NCI-H82 treated with DMSO at 0.1 percent for 48 hours (cell line): ENCODE results near the gene EPX.
A peak's percentile ranks its signal among the peaks of the same experiment; 100 is the strongest.

ENCODE experiments used
- DNase-seq: peaks from one replicate; lab custom pipeline; 2025; ENCODE audit not compliant: unreplicated experiment; lab: John Stamatoyannopoulos, UW

Gene EPX

DNA sequence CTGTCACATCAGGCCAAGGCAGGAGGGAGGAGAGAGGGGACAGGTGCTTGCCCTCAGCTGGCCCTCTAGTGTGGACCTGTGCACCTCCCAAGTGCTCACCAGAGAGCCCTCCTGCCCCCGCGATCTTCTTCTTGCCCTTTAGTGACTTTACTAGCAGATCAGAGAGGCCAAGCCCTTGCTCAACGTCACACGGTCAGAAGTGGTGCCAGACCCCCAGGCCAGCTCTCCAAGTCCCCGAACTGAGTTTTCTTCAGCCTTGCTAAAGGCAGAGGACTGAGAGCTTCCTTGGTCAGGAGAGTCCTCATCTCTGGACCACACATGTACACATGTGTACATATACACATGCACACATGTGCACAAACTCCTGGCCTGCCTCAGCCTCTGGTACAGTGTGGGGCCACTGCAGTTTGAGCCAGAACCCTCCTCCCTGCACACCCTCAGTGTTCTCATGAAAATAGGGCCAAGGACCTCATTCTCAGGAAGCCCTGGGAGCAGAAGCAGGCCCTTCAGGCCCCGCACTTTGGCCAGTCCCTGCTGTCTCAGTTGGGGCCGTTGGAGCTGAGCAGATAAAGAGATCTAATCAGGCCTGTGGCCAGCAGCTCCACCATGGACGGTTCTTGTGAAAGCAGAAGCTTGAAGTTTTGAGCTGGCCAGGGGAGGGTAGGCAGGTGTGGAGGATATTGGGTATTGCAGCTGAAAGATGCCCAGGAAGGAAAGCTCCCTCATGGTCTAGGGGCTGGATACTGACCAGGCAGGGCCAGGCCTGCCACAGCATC is 7.4 kb upstream of the EPX start:
- no peak for DNase-seq

DNA sequence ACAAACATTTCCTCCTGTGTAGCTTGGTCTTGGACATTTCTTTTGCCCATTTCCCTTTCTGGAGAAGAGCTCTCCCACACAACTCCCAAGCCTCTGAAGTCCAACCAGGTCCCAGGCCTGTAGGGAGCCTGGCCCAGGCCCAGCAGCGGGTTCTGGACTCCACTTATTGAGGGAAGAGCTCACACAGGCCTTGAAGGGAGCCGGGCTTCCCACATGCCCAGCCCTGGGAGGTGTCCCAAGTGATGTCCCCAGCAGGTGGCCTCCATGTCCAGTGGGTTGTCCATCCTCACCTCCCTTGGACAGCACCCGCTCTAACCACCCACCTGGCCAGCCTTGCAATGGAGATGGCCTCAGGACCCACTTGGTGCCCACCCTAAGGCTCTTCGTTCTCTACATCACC is 5.9 kb upstream of the EPX start:
- DNase-seq: no peak

DNA sequence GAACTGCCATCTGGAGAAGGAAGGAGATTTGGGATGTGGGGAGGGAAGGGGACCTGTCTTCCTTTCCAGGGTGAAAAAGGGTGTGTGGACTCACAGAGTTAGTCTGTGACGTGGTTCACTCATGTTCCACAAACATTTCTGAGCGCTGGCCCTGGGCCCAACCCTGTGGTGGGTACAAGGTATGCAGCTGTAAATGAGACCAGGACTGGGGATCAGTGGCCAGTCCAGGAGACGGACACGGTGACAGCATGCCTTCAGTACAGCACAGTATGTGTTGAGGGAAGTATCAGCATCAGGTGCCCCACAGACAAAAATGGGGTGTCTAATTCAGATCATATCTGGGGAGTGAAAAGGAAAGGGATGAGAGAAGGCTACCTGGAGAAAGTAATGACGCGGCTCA is 5.5 kb upstream of the EPX start:
- DNase-seq: no peak

DNA sequence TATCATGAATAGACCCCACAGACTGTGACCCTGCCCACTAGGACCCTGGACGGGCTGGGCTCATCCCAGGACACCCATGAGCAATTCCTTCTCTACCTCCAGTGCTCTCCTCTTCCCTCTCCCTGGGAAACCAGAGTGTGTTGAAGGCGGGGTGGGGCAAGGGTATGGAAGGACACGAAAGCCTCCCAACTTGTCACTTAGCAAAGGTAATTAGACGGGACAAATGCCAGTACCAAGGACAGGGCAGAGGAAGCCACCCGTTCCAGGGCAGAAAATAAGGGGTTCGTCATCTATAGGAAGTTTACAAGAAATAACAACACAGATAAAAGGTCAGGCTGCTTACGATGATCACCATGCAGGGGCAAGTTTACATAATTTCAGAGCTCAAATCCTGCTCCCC is 4.9 kb upstream of the EPX start:
- no peak for DNase-seq

DNA sequence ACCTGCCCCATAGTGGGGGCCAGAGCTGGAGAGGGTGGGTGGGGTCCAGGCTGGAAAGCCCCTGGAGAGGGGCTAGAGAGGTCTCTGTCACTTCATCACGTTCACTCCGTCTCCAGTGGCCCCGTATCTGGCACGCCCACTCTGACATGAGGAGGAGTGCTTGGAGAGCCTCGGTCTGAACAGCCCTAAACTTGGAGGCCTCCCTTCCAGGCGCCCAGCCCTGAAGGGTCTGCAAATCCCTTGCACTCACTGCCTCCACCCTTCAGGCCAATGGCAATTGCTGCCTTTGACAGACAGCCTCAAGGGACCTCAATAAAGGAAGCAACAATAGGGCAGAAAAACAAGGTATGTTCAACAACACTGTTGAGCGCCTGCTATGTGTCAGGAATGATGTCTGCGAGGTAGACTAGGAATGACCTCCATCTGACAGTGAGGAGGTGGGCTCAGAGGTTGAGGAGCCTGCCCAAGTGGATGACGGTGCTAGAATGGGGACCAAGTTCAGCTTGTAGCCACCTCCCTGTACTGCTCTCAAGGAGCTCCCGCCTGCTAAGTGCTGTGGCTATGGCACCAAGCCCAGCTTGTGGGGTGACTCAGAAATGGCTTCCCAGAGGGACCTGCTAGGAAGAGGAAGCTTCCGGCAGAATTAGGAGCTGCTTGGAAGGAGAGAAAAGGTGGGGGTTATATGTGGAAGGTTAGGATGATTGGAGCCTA is 2.9 kb upstream of the EPX start:
- DNase-seq: no peak

DNA sequence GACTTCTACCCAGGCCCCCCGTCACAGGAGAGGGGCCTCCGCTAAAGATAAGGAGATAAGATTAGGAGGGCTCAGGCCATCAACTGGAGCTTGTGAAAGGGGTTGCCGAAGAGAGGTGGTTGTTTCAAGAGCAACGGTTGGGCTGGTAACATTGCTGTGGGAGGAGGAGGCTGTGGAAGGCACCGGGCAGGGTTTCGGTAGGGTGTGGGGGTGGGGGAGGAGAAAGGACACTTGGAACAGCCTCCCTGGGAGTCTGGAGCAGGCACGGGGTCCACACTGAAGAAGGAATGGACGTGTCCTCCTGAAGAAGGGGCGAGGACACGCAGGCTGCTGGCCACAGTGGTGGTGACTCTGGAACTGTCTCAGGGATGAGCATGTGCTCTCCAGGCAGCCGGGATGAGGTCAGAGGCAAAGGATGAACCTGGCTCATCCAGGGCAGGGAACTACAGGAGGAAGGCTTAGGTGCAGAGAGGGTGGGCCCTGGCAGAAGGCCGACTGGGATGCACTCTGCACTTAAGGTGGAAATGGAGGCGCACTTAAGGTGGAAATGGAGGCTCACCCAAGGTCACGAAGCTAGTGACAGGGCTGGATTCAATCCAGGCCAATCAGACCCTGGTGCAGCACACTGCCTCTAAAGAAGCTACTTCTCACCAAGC is 1.2 kb upstream of the EPX start:
- no peak for DNase-seq

DNA sequence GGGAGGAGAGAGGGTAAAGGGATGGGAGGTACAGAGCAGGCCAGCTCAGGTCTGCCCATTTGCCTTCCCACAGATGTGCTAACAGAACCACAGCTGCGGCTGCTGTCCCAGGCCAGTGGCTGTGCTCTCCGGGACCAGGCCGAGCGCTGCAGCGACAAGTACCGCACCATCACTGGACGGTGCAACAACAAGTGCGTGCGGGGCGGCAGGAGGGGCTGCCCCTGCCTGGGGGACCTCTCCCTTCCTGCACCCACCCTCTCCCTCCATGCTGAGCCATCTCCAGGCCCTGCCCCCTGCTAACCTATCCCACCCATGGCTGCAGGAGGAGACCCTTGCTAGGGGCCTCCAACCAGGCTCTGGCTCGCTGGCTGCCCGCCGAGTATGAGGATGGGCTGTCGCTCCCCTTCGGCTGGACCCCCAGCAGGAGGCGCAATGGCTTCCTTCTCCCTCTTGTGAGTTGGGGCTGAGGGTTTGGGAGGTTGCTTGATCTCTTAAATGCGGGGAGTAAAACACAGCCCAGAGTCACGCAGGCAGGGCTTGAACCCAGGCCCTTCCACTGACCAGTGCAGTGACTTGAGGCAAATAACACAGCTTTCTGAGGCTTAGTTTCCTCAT is 1.2 kb downstream of the EPX start:
- no peak for DNase-seq

DNA sequence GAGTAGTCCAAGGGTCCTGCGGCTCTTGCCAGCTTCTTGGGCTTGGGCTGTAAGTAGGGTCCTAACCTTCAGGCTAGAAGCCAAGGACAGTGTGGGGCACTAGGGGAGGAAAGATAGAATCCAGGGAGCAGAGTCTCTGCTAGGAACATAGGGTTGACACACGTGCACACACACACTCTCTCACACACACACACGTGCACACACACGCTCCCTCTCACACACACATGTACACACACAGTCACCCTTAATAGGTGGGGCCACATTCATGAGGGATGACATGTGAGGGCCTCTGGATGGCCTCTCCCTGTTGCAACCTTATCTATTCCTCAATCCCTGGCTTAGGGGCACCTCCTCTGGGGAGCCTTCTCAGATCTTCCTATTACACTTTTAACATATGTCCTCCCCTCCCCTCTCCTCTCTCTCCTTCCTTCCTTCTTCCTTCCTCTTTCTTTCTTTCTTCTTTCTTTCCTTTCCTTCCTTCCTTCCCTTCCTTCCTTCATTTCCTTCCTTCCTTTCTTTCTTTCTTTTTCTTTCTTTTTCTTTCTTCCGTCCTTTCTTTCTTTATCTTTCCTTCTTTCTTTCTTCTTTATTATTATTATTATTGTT is 3.1 kb downstream of the EPX start:
- DNase-seq: no peak

DNA sequence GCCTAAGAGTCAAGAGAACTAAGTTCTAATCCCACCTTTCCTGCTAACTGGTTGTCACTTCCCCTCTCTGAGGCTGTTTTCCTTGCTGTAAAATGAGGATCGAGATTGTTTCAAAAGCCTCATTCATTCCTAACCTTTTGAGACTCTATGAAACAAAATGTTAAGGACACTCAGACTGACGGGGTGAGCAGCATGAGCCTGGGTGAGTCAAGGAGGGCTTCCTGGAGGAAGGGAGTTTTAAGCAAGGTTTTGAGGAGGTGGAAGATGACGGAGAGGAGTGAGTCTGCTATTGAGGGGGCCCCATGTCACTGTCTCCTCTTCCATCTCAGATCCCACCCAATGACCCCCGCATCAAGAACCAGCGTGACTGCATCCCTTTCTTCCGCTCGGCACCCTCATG is 4.1 kb downstream of the EPX start:
- DNase-seq: no peak

DNA sequence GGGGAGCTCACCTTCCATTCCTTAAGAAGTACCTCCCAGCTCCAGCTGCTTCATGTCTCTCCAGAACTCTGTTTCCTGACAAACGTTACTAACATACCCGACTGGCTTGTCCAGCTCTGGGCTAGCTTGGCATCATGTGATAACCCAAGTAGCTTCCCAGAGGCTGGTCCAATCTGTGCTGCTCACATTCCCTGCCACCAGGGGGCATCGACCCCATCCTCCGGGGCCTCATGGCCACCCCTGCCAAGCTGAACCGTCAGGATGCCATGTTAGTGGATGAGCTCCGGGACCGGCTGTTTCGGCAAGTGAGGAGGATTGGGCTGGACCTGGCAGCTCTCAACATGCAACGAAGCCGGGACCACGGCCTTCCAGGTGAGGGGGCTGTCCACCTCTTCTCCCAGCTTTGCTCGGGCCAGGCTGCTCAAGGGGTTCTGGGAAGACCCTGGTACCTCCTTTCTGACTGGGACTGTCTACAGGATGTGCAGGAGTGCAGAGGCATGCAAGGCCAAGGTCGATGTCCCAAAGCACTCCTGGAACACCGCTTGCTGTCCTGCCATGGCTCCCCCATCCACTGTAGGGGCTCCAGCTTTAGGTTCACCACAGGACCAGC is 7.6 kb downstream of the EPX start:
- peak; percentile 43 for DNase-seq

DNA sequence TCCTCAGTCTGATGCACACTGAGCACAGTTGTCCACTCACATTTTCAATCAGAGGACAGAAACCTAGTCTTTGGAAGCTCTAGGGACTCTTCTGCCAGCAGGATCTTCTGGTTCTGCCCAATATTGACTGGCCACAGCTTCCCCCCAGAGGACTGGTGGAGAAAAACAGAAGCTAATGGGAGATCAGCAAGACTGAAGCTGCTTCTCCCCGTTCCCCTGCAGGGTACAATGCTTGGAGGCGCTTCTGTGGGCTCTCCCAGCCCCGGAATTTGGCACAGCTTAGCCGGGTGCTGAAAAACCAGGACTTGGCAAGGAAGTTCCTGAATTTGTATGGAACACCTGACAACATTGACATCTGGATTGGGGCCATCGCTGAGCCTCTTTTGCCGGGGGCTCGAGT is 10.3 kb downstream of the EPX start:
- DNase-seq: no peak

DNA sequence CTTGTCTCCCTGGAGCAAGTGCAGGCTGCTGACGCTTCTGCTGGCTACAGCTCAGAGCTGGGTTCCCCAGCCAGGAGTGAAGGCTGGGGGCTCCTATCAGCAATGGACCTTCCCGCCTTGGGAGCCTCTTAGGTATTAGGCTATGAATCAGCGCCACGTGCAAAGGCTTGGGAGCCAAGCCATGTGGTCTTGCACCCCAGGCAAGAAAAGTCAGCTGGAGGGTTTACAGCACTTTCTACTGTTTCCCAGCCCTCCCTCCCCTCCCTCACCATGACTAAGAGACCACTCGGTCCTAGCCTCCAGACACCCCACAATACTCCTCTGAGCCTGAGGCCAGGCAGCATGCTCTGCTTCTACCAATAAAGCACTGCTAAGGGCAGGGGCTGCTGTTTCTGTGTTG is 12.3 kb downstream of the EPX start:
- no peak for DNase-seq

DNA sequence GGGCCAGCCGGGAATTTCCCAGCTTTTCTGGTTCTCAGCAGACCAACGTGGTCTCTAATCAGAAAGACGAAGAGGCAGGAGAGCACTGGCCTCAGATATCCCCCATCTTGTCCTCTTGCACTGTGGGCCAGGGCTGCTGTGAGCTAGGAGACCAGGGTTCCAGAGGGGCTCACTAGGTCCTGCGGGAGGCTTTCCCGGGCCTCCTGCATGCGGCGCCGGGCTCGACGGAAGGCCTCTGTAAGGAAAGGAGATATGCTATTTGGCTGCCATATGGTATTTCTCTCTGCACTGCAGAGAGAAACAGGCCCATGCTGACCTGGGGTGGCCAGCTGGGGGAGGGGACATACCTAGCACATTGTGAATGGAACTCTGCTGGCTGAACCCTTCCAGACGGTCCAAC is 13.4 kb downstream of the EPX start:
- no peak for DNase-seq

DNA sequence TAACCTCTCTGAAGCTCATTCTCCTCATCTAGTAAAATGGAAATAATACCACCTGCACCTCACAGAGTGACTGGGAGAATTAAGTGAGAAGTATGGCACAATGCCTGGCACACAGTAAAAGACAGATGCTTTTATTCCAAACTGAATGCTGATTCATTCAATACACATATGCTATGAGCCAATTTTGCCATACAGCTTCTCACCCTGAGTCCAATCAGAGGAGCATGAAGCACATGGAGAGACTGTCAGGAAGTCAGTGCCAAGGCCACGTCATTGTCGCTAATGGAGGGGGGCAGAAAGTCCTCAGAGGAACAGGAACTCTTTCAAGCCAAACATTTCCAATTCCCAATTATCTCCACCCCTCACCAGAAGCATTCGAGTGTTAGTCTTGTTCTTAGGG is 14.9 kb downstream of the EPX start:
- DNase-seq: no peak

DNA sequence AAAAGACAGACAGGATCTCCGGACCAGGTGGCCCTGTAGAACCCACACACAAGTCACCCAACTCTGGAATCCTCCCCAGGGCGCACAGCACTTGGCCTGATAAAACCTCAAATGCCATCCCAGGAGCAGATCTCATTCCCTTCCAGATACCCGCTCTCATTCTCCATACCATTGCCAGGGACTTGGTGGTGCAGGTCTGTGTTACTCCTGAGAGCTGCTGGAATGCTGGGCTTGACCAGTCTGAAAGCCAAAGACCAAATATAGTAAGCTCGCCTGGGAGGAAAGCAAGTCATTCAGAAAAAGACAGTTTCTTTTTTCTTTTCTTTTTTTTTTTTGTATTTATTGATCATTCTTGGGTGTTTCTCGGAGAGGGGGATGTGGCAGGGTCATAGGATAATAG is 15.8 kb downstream of the EPX start:
- no peak for DNase-seq

DNA sequence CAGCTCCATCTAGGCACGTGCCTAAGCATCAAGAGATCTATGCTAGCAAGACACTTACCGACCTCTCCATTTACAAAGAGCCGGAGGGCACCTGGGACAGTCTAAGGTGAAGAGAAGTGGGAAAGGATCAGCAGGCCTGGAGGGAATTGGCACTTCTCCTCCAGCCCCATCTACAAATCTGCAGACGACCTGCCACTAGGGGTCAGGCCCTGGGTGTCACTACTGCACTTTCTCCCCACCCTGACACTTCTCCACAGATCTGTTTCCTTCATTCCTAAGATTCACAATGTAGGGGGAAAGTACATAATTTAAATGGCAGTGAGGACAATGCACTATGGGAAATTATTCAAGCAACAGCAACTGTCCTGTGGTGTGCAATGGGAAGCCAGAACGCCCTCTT is 18.4 kb downstream of the EPX start:
- DNase-seq: no peak

DNA sequence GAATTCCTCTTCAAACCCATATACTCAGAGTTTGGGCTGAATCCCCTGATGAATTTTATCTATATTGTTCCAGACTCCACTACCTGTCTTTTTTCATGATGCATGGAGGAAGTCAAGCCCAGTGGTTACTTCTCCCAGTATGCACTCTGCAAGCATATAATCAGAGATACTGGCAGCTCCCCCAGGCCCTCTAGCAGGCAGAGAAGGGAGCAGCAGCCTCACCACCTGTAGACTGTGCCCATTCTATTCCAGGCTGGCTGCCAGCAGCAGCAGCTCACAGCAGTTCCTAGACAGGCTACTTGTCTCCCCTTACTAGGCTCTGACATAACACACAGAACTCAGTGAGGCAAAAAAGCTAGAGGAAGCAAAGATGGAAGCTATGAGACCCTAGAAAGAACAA is 23.2 kb downstream of the EPX start:
- no peak for DNase-seq

DNA sequence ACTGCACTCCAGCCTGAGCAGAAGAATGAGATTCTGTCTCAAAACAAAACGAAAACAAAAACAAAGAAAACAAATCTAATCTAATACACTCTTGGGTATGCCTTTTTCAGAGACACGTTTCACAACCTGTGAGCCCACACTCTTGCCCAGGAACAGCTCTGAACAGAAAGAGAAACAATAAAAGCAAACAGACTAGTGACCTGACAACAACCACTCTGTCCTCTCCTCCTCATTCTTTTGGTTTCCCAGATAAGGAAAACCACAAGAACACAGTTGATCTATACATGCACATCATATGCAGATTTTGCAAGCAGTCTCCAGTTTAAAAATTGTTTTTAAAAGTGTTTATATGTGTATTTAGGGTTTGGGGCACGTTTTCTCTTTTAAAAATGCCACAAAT is 25.2 kb downstream of the EPX start:
- no peak for DNase-seq

DNA sequence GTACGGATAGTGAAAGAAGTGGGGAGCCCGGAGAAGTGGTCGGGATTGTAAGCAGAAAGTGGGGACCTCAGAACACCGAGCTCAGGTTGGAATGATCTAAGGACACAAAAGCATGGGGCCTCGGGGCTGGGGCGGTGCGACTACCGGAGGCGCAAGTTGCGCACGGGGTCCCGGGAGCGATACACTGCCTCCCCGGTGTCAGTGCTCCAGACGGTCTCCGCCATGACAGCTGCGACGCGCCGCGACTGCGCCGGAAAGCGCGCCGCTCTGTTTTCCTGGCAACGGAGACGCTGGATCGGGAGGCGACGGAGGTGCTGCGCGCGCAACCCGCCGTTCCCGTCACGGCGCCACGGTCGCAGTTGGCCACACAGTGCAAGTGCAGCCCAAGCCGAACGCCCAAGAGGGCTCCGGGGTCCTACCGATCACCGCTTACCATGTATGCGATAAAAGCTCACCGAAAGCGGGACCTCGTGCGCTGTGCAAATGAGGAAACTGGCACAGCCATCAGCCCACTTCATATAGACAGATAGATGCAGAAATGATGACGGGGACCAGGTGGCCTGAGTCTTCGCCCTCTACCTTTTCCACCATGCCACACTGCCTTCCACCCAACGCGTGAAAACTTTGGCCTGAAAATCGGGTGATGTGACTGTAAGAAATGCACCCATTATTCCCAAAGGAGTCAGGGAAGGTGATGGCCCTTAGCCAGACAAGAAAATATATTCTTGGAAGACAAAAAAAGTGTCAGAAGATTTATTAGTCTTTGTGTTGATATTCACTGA is 26.7 kb downstream of the EPX start, which contains the start of gene MKS1:
Gene MKS1, minus strand, starts transcription at position 249 of the 782 bp plus-strand sequence. Its CDS starts 25 bp downstream, at position 224.
- peak; percentile 84 for DNase-seq

DNA sequence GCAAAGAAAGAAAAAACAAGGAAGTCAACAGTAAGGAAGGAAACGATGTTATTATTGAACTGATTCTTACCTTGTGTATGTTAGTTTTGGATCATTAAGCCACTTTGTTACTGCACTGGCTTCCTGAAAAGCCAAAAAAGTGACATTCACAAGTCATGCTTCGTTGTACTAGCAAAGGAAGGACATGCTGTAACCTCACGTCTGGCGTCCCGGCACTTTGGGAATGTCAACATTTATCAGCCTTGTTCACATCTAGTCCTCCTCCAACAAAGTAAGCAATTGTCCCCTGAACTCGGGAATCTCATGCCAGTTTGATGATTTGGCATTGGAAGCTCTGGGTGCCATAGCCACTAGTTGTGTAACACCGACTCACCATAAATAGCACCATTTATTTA is 27.3 kb downstream of the EPX start:
- DNase-seq: no peak
